HL-60 (cell line): ENCODE results near the gene PRMT7.

Experiments
- DNase-seq, 2 experiments: peaks; one replicate each; pipeline ENCODE4 v3.0.0-alpha.2; 2010 to 2020; ENCODE audit warnings: low read depth in 1 of 2, low spot score in 1 of 2
- H3K27ac ChIP-seq: fragments of 250-450 bp; sonication (Bioruptor Pico); replicated peaks from 2 replicates; pipeline ENCODE4 v1.5.1; 2020; ENCODE audit warnings: mild to moderate bottlenecking, moderate library complexity
- H3K27me3 ChIP-seq: fragments of 250-450 bp; sonication (Bioruptor Pico); 2 replicates; pipeline ENCODE4 v1.5.1; 2021; ENCODE audit warnings: mild to moderate bottlenecking, moderate library complexity; ENCODE audit not compliant: insufficient read depth, poor library complexity, severe bottlenecking
- H3K4me3 ChIP-seq: replicated peaks from 2 replicates; pipeline ENCODE4 v1.5.1; 2011; ENCODE audit warnings: mild to moderate bottlenecking, control low read depth, low read length; ENCODE audit not compliant: insufficient read depth
- CTCF ChIP-seq: IDR thresholded peaks from one replicate; pipeline ENCODE4 v1.5.1; 2011; ENCODE audit warnings: low read length, control low read depth, inconsistent platforms; ENCODE audit not compliant: insufficient read depth
- GABPA ChIP-seq: IDR thresholded peaks from 2 replicates; pipeline ENCODE4 v1.6.1; 2012; ENCODE audit warnings: low read depth
- POLR2AphosphoS5 ChIP-seq: IDR thresholded peaks from 2 replicates; pipeline ENCODE4 v1.6.1; 2012; ENCODE audit warnings: low read depth
- REST ChIP-seq: IDR thresholded peaks from 2 replicates; pipeline ENCODE4 v1.6.1; 2012; ENCODE audit warnings: low read depth; ENCODE audit not compliant: insufficient replicate concordance
- SPI1 ChIP-seq: IDR thresholded peaks from 2 replicates; pipeline ENCODE4 v1.6.1; 2012; ENCODE audit warnings: low read depth, mild to moderate bottlenecking, borderline replicate concordance

PRMT7 gene

GRCh38 chr16:68396481-68396880, 85.7 kb downstream of the PRMT7 start:
- H3K27ac ChIP-seq, result no peak overlapping the region
- no peak for TF ChIP-seq GABPA
- TF ChIP-seq CTCF, result peak; percentile 38
- H3K4me3 ChIP-seq, result no peak overlapping the region
- DNase-seq, result peak in 1 of 2 experiments; percentile 29
- H3K27me3 ChIP-seq, result no peaks in the 10 kb centered on the region

- H3K27me3 ChIP-seq, result no peaks in the 10 kb centered on the region
- no peak for TF ChIP-seq REST
- no peak for TF ChIP-seq GABPA
- TF ChIP-seq SPI1, result no peak
- TF ChIP-seq CTCF, result no peak
- no peak for TF ChIP-seq POLR2AphosphoS5
- no peak overlapping the region for H3K4me3 ChIP-seq
- DNase-seq, result no peak
- H3K27ac ChIP-seq, result no peak overlapping the region
Measured at GRCh38 chr16:68397710-68398201, 86.9 kb downstream of the PRMT7 start.

- no peak overlapping the region for H3K4me3 ChIP-seq
- H3K27ac ChIP-seq, result no peak overlapping the region
- TF ChIP-seq POLR2AphosphoS5 (no peak), CTCF (no peak), GABPA (no peak), SPI1 (no peak), REST (no peak)
- H3K27me3 ChIP-seq, result no peaks in the 10 kb centered on the region
- no peak for DNase-seq
Measured at GRCh38 chr16:68399456-68399855, 88.6 kb downstream of the PRMT7 start.

GRCh38 chr16:68400083-68400923, 89.5 kb downstream of the PRMT7 start:
- DNase-seq, result no peak
- TF ChIP-seq POLR2AphosphoS5, result no peak
- TF ChIP-seq GABPA, result no peak
- no peak for TF ChIP-seq SPI1
- no peak for TF ChIP-seq CTCF
- no peak for TF ChIP-seq REST
- H3K27me3 ChIP-seq, result no peaks in the 10 kb centered on the region
- H3K4me3 ChIP-seq, result no peak overlapping the region
- H3K27ac ChIP-seq, result no peak overlapping the region
